HepG2 (cell line): Measurements from ENCODE around the gene CCS. TPM values are rescaled to one million over a fixed set of nuclear protein-coding genes. Genes with fewer than 3 reads are reported as not detected.

ENCODE experiments used
- BCLAF1 ChIP-seq: fragments of 450-650 bp; IDR thresholded peaks from 2 replicates; pipeline ENCODE4 v1.6.1; 2017; ENCODE audit warnings: mild to moderate bottlenecking
- BHLHE40 ChIP-seq: IDR thresholded peaks from 2 replicates; pipeline ENCODE4 v1.6.1; 2011; ENCODE audit warnings: low read length, improper control_type of control experiment
- CCAR2 ChIP-seq: fragments of 200-400 bp; formaldehyde crosslinking; optimal IDR thresholded peaks from 2 replicates; pipeline ENCODE3; 2018; ENCODE audit warnings: low read depth, mild to moderate bottlenecking, low read length, moderate library complexity
- CREM ChIP-seq, 2 experiments: sonication (generic) in 1 of 2; formaldehyde crosslinking in 1 of 2; IDR thresholded peaks; 2 replicates each; pipeline versions ENCODE4 v1.4.0 to v1.6.1; 2016 to 2020; ENCODE audit warnings: antibody characterized with exemption in 1 of 2, mild to moderate bottlenecking in 1 of 2, missing genetic modification reagents in 1 of 2
- DNMT3B ChIP-seq: conservative IDR thresholded peaks from 2 replicates; pipeline ENCODE4 v1.6.1; 2016; ENCODE audit warnings: missing biosample characterization, control low read depth
- FOXK2 ChIP-seq: fragments of 450-650 bp; IDR thresholded peaks from 2 replicates; pipeline ENCODE4 v1.6.1; 2016
- NBN ChIP-seq: fragments of 450-650 bp; conservative IDR thresholded peaks from 2 replicates; pipeline ENCODE4 v1.6.1; 2017
- NPAS2 ChIP-seq: sonication (generic); formaldehyde crosslinking; IDR thresholded peaks from 2 replicates; pipeline ENCODE4 v1.8.0; 2022; ENCODE audit warnings: mild to moderate bottlenecking, missing genetic modification reagents, borderline replicate concordance
- PCBP1 ChIP-seq: fragments of 200-400 bp; formaldehyde crosslinking; IDR thresholded peaks from 2 replicates; pipeline ENCODE4 v1.6.1; 2017; ENCODE audit warnings: mild to moderate bottlenecking, low read depth, low read length, borderline replicate concordance
- PHF20 ChIP-seq: sonication (generic); formaldehyde crosslinking; IDR thresholded peaks from 2 replicates; pipeline ENCODE4 v1.5.0; 2020; ENCODE audit warnings: mild to moderate bottlenecking, missing genetic modification reagents
- SMARCE1 ChIP-seq: fragments of 450-650 bp; IDR thresholded peaks from 2 replicates; pipeline ENCODE4 v1.6.1; 2017; ENCODE audit warnings: borderline replicate concordance
- SNAPC2 ChIP-seq: sonication (generic); formaldehyde crosslinking; IDR thresholded peaks from 2 replicates; pipeline ENCODE4 v1.8.1; 2022; ENCODE audit warnings: mild to moderate bottlenecking, missing genetic modification reagents
- TCF7 ChIP-seq: sonication (generic); IDR thresholded peaks from 2 replicates; pipeline ENCODE4 v1.6.1; 2016; ENCODE audit warnings: antibody characterized with exemption, low read depth
- ZHX2 ChIP-seq, 2 experiments: sonication (generic) in 1 of 2; formaldehyde crosslinking in 1 of 2; IDR thresholded peaks; 2 replicates each; pipeline versions ENCODE4 v1.6.1 to v1.9.0; 2014 to 2022; ENCODE audit warnings: antibody characterized with exemption in 1 of 2, borderline replicate concordance in 1 of 2, inconsistent platforms in 1 of 2, low read depth in 1 of 2, missing genetic modification reagents in 1 of 2
- ZNF280D ChIP-seq: sonication (generic); formaldehyde crosslinking; IDR thresholded peaks from 2 replicates; pipeline ENCODE4 v1.5.1; 2020; ENCODE audit warnings: mild to moderate bottlenecking, missing genetic modification reagents
- ZNF33B ChIP-seq: sonication (generic); formaldehyde crosslinking; IDR thresholded peaks from 2 replicates; pipeline ENCODE4 v1.5.1; 2020; ENCODE audit warnings: mild to moderate bottlenecking, missing genetic modification reagents
- ZNF343 ChIP-seq: sonication (generic); formaldehyde crosslinking; IDR thresholded peaks from 2 replicates; pipeline ENCODE4 v1.4.0; 2020; ENCODE audit warnings: mild to moderate bottlenecking, missing genetic modification reagents
- ZNF543 ChIP-seq: sonication (generic); formaldehyde crosslinking; IDR thresholded peaks from 2 replicates; pipeline ENCODE4 v1.4.0; 2020; ENCODE audit warnings: mild to moderate bottlenecking, missing genetic modification reagents
- ZNF768 ChIP-seq: sonication (generic); formaldehyde crosslinking; IDR thresholded peaks from 2 replicates; pipeline ENCODE4 v1.4.0; 2020; ENCODE audit warnings: missing genetic modification reagents
- polyA plus RNA-seq, 8 experiments: library from polyadenylated mRNA; depleted of rRNA in 3 of 8; stranded (reverse) in 7 of 8; unstranded in 1 of 8; fragments of >200 nt; fragmentation: Illumina TruSeq in 4 of 8; extraction: Trizol in 4 of 8; gene quantifications; 2 replicates each; pipeline versions ENCODE4 v1.2.1 to v1.2.3, GENCODE V29; 2011 to 2016; ENCODE audit warnings: low read depth in 4 of 8, missing spikeins in 1 of 8, mixed read lengths in 1 of 8; ENCODE audit not compliant: insufficient read depth in 1 of 8
- total RNA-seq, 5 experiments: library from RNA; depleted of rRNA; stranded (reverse); fragments of >200 nt; fragmentation: Illumina TruSeq; extraction: Trizol; gene quantifications; 2 replicates each; pipeline ENCODE4 v1.2.3, GENCODE V29; 2016; ENCODE audit warnings: low read depth in 1 of 5

CCS gene
- total and polyA plus RNA-seq, 2 of the 13 experiments (the other 11 are each of a cell fraction or from before 2014, with no cell fraction given), result 25.4 to 44.6 TPM

GRCh38 chr11:66607126-66607834 is 14.3 kb downstream of the CCS start (continued):
- TF ChIP-seq ZNF280D (CRISPR knock-in tag), result no peak
- no peak for TF ChIP-seq BCLAF1
- no peak for TF ChIP-seq PHF20
- no peak for TF ChIP-seq FOXK2
- TF ChIP-seq ZNF343 (CRISPR knock-in tag), result no peak
- TF ChIP-seq TCF7, result no peak
- no peak for TF ChIP-seq NBN
- TF ChIP-seq NPAS2 (CRISPR knock-in tag), result no peak
- TF ChIP-seq ZNF543 (CRISPR knock-in tag), result no peak
- TF ChIP-seq SNAPC2 (CRISPR knock-in tag), result no peak
- no peak for TF ChIP-seq ZNF768 (CRISPR knock-in tag)
- TF ChIP-seq CREM (IDR thresholded peaks at IDR 0.05), result 0 out of 2 replicates have a peak, but pooled peaks have one; percentile 22
- no peak for TF ChIP-seq CREM (CRISPR knock-in tag; IDR thresholded peaks at IDR 0.05)
- no peak for TF ChIP-seq PCBP1
- no peak for TF ChIP-seq ZNF33B (CRISPR knock-in tag)
- no peak for TF ChIP-seq DNMT3B (CRISPR knock-in tag)
- no peak for TF ChIP-seq CCAR2
- no peak for TF ChIP-seq BHLHE40
- TF ChIP-seq SMARCE1, result no peak
- no peak for TF ChIP-seq ZHX2 (IDR thresholded peaks at IDR 0.05; ENCODE audit: low read depth)
- TF ChIP-seq ZHX2 (CRISPR knock-in tag; IDR thresholded peaks at IDR 0.05; ENCODE audit: borderline replicate concordance), result no peak
